GM12892 (cell line): Measurements from ENCODE around the gene ASCL2.

ENCODE experiments used
- POLR2A ChIP-seq: IDR thresholded peaks from 2 replicates; pipeline ENCODE4 v1.6.1; 2011; ENCODE audit warnings: low read depth, low read length, control low read depth
- POLR2AphosphoS5 ChIP-seq: IDR thresholded peaks from 2 replicates; pipeline ENCODE4 v1.6.1; 2011; ENCODE audit warnings: low read depth, low read length, control low read depth
- TAF1 ChIP-seq: IDR thresholded peaks from 2 replicates; pipeline ENCODE4 v1.6.1; 2011; ENCODE audit warnings: low read depth, mild to moderate bottlenecking, control low read depth, low read length, borderline replicate concordance

- TF ChIP-seq POLR2A: no peak
- no peak for TF ChIP-seq TAF1
- TF ChIP-seq POLR2AphosphoS5: no peak
Measured at GRCh38 chr11:2301631-2302305, 31.4 kb upstream of the ASCL2 start, which contains the start of the genes C11orf21 and TSPAN32.
